NCI-H226 (cell line): ENCODE results near the gene PACS2.
"Not testable (repeated sequence)": the region's sequence is repeated elsewhere in the genome, so short reads cannot be mapped to it uniquely, and the experiment has no call there.

Experiments
- DNase-seq: peaks from one replicate; pipeline ENCODE4 v3.0.0-alpha.2; 2015

The PACS2 gene

DNA sequence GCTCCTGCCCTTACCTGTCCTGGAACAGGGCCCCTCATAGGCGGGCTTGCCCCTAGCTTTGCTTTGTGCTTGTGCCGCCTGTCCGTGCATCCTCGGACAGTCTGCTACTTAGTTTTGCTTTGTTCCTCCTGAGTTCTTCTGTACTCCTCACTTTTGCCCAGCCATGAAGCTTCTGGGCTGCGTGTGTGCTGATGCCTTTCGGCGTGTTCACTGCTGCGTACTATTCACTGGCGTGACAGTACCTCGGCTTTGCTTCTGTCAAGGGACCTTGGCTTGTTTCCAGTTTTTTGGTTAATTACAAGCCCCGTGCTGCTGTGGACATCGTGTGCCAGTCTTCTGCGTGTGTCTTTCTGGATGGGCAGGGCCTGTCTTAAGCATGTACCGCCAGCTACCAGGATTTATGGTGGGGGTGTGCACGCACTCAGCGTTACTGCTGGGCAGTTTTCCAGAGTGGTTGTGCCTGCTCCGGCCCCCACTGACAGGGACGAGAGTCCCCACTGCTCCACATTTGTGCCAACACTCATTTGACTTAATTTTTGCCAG lies 2.5 kb downstream of the PACS2 start:
- no peak for DNase-seq

DNA sequence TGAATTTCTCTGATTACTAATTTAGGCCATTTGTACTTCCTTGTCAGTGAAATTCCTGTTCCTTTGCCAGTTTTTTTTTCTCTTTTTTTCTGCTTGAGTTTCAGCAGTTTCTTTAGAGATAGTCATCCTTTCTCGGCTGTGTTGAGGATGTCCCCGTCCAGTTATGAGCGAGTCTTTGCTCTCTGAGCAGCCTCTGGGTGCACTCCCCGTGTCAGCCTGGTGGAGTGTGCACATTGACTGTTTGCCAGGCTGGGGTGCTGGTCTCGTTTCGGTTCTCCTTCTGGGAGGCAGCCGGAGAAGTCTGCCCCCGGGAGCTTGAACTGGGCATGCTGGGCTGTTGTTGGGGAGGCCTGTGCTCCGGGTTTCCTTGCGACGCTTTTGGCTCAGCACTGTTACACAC lies 3.0 kb downstream of the PACS2 start:
- DNase-seq = no peak

DNA sequence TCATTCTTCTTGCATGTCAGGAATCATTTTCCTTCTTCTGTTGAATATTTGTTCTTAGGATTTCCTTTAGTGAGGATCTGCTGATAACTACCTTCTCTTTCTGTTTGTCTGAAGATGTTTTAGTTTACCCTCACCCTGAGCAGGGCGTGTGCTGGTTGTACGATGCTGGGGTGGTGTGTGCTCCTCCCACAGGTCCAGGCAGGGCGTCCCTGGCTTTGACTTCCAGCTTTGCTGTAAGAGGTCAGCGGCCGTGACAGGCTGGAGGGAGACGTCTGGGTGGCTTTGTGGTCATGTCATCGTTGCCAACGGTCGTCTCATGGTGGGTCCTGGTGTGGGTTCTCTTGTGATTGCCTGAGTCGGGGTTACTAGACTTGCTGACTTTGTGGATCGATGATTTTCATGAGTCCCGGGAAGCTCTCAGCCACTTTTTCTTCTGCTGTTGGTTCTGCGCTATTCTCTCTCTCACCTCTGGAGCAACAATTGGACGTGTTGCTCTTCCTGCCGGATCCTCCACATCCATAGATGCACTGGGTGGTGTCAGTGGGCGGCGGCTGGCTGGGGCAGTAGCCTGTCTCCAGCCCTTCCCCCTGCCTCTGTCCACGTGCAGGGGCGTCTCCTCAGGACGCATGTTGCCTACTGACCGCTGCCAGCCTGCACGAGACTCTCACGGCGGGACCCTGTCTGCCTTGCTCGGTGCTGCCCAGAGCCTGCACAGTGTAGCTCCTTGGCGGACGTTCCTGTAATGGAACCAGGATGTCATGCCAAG lies 8.4 kb downstream of the PACS2 start:
- no peak for DNase-seq

DNA sequence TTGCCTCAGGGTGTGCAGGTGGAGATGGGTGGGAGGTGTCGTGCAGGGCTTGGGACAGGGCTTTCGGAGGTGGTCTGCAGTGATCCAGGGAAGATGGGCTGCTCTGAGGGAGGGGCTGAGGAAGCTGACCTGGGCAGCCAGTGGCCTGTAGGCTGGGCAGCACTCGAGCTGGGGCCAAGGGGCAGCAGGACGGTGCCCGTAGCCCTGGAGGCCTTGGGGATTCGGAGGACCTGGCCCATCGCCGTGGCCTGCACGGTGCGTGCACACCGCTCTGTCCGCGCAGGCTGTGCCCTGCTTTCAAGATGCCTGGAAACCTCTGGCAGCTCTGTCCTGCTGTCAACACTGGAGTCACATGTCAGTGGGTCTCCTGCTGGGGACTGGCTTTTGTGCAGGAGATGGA lies 9.1 kb downstream of the PACS2 start:
- DNase-seq = no peak

- DNase-seq = no peak
Measured at GRCh38 chr14:105324080-105324778, 9.7 kb downstream of the PACS2 start.

DNA sequence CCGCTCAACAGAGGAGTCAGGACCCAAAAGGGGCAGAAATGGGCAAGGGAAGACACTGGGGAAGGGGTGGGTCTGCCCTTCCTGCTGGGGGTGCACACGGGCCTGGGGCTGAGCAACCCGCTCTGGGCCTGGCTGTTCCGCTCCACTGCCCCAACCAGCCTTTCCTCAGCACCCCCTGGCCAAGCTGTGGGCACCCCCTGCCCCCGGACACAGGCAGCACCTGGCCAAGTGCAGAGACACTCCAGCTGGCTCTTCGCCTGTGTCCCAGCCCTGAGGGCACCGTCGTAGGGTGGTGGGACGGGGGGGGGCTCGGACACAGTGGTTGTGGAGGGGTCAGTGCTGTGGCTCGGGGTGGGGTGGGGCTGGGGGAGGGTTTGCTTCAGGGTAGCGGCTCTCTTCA lies 10.3 kb downstream of the PACS2 start:
- DNase-seq = no peak

- no peak for DNase-seq
Measured at GRCh38 chr14:105325303-105325702, 10.8 kb downstream of the PACS2 start.

- no peak for DNase-seq
Measured at GRCh38 chr14:105325716-105326567, 11.4 kb downstream of the PACS2 start.

GRCh38 chr14:105326568-105326867 lies 12.0 kb downstream of the PACS2 start:
- DNase-seq = no peak

DNA sequence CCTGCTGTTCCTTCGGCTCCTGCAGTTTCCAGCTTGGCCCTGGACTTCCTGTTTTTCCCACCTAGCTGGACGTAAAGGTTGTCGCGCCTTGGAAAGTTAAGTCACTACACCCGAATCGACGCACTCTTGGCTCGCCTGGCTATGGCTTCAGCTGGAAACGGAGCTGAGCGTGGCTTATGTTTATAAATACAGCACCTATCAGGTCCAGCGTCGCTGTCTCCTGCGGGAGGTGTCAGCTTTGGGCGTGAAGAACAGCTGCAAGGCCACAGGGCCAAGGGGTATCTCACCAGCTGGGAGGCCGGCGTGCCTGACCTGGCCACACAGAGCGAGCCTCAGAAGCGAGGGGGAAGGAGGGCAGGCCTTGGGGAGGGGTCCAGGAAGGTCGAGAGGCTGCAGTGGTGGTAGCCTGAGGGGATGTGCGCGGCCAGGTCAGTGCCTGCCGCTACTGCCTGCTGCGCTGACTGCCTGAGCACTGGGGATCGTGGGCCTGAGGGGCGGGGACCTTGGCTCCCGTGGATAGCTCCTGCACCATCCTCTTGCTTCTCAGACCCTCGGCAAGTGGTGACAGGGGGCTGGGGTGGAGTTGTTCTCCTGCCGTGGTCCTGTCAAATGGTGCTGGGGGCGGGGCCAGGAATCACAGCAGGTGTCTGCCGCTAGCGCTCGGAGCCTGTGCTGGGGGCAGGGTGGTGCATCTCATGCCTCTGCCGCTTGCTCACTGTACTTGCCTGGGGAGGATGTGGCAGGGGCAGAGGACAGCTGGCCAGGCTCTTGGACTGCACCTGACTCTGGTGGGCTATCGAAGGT lies 12.5 kb downstream of the PACS2 start:
- DNase-seq = no peak

DNA sequence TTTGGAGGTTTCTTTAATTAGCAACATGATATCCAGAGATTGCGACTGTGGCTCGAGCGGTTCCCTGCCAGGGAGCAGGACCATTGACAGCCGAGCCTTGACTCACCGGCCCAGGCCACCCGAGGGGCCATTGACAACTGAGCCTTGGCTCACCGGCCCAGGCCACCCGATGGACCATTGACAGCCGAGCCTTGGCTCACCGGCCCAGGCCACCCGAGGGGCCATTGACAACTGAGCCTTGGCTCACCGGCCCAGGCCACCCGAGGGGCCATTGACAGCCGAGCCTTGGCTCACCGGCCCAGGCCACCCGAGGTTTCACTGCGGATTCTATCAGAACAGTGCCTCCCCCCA lies 13.1 kb downstream of the PACS2 start:
- DNase-seq = not testable (repeated sequence)

DNA sequence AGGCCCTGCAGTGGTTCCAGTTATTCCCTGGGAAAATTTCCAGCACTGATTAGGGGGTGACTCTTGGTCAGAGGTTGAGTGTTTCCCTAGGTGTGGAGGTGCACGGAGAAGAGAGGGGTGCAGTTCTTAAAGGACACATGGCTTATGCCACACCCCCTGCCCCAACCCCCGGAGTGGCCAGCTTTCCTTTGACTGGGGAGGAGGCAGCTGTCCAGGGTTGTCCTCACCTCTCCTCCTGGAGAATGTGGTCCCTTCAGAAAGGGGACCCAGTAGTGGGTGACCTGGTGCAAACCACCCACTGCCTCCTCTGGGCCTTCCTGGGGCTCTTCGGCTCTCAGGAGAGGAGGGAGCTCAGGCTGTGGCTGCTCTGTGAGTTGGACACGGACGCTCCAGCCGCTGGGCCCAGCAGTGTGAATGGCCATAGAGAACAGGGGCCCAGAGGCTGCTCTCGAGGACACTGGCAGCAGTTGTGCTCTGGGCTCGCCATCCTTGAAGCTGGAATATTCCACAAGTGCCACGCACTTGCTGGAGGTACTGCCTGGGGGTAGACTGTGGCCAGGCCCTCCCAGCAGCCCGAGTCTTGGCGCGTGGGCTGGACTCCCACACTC lies 13.6 kb downstream of the PACS2 start:
- no peak for DNase-seq

DNA sequence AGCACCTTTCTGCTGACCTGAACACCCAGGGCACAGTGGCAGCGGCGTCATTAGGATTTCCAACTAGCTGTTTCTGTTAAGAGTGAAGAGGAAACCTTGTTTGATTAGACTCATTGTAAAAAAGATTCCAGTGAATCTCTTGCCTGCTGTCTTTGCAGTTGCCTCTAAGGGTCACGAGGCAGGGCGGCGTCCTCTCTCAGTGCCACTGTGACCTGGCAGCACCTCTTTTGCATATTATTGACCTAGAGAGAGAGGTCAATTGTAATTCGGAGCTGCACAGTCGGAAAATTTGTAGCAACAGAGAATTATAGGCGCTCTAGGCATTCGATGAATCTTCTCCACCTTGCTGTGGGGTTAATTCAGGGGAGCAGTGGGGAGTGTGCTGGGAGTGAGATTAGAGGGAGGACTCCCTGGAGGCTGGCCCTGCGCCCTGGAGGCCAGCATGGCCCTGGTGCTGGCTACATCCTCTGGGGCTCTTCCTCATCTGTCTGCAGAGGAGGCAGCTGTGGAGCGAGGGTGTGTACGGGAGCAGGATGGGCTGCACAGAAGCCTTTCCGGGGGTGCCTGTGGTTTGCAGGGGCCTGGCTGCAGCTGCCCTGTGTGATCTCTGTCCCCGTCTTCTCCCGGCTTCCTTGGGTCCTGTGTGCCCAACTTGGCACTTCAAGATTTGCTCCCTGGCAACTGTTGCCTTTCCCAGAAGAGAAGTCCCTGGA lies 14.3 kb downstream of the PACS2 start:
- no peak for DNase-seq

DNA sequence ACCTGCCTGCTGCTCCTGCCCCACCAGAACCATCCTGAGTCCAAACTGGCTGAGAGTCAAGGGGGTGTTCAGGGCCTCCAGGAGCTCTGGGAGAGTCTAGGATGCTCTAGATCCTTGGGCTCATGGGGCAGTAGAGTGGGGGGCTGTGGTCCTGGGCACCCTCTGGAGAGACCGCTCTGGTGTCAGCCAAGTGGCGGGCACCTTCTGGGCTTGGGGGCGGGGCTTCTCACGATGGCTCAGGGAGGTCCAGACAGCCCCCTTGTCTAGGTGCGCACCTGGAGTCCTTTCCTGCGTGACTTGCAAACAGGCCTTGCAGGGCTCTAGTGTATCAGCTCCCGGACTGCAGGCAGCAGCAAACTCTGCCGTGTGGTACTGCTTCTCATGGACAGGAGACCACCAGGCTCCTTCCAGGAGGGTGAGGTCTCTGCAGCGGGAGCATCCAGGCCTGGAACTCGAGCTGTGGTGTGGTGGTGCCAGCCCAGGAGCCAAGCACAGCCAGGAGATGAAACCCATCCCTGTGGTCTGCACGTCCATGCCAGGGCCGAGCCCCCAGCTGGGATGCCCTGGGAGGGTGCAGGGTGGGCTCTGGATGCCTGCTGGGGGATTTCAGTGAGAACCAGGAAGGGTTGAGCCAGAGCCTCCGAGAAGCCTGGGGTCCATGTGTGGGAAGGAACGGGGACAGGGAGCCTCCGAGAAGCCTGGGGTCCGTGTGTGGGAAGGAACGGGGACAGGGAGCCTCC lies 15.0 kb downstream of the PACS2 start:
- no peak for DNase-seq

DNA sequence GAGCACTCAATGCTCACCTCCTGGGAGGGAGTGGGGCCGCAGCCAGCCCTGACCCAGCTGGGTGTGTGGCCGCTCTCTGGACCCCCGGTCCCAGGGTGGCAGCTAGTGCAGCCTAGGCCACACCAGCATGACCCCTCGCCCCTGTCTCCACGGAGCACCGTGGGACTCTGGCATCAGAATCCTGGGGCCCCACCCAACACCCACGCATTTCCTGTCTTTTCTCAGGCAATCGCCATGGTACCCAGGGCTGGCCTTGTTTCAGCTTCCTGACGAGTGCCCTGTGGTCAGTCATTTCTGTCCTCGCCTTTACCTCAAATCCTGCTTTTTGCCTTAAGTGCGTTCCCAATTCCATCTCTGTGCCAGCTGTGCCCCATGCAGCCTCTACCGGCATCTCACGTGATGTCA lies 15.9 kb downstream of the PACS2 start:
- peak; percentile 51 for DNase-seq

- no peak for DNase-seq
Measured at GRCh38 chr14:105331575-105332349, 17.2 kb downstream of the PACS2 start.

- no peak for DNase-seq
Measured at GRCh38 chr14:105332350-105332874, 17.9 kb downstream of the PACS2 start.

- no peak for DNase-seq
Measured at GRCh38 chr14:105333020-105333490, 18.5 kb downstream of the PACS2 start.

- no peak for DNase-seq
Measured at GRCh38 chr14:105333613-105334364, 19.2 kb downstream of the PACS2 start.
